H9 (cell line): ENCODE data around the gene MCF2L2. TPM values are rescaled to one million over a fixed set of nuclear protein-coding genes. Genes with fewer than 3 reads are reported as not detected.

Experiments used
- DNase-seq: peaks from one replicate; pipeline ENCODE4 v3.0.0-alpha.2; 2017
- H2AFZ ChIP-seq: one replicate; pipeline ENCODE4 v1.6.1; 2013; ENCODE audit warnings: mild to moderate bottlenecking, low read length, control low read depth, moderate library complexity
- H2AK5ac ChIP-seq: 2 replicates; pipeline ENCODE4 v1.6.1; 2013; ENCODE audit warnings: low read length, control low read depth, mixed read lengths; ENCODE audit not compliant: insufficient read length
- H2BK120ac ChIP-seq: one replicate; pipeline ENCODE4 v1.6.1; 2013; ENCODE audit warnings: low read depth, mild to moderate bottlenecking, low read length, control low read depth, inconsistent platforms; ENCODE audit not compliant: poor library complexity, severe bottlenecking
- H2BK12ac ChIP-seq: 2 replicates; pipeline ENCODE4 v1.6.1; 2013; ENCODE audit warnings: low read length, control low read depth, mixed read lengths, low read depth; ENCODE audit not compliant: insufficient read length
- H2BK15ac ChIP-seq: 2 replicates; pipeline ENCODE4 v1.6.1; 2013; ENCODE audit warnings: low read depth, low read length, control low read depth
- H2BK20ac ChIP-seq: one replicate; pipeline ENCODE4 v1.6.1; 2013; ENCODE audit warnings: low read depth, mild to moderate bottlenecking, low read length, control low read depth, inconsistent platforms; ENCODE audit not compliant: poor library complexity, severe bottlenecking
- H2BK5ac ChIP-seq: 2 replicates; pipeline ENCODE4 v1.6.1; 2013; ENCODE audit warnings: low read length, control low read depth, mixed read lengths; ENCODE audit not compliant: insufficient read length
- H3K14ac ChIP-seq: 2 replicates; pipeline ENCODE4 v1.6.1; 2013; ENCODE audit warnings: low read length, control low read depth; ENCODE audit not compliant: insufficient read depth
- H3K18ac ChIP-seq: 2 replicates; pipeline ENCODE4 v1.6.1; 2013; ENCODE audit warnings: low read depth, mild to moderate bottlenecking, mixed read lengths, low read length, control low read depth; ENCODE audit not compliant: insufficient read length
- H3K23ac ChIP-seq: 2 replicates; pipeline ENCODE4 v1.6.1; 2013; ENCODE audit warnings: low read length, control low read depth, mixed read lengths, low read depth; ENCODE audit not compliant: insufficient read length
- H3K23me2 ChIP-seq: 2 replicates; pipeline ENCODE4 v1.6.1; 2013; ENCODE audit warnings: low read depth, mild to moderate bottlenecking, mixed read lengths, low read length, control low read depth; ENCODE audit not compliant: insufficient read length, poor library complexity, severe bottlenecking
- H3K27ac ChIP-seq: 2 replicates; pipeline ENCODE4 v1.5.1; 2013; ENCODE audit warnings: low read length, control low read depth, mixed read lengths, low read depth; ENCODE audit not compliant: insufficient read length
- H3K27me3 ChIP-seq: 2 replicates; pipeline ENCODE4 v1.6.1; 2013; ENCODE audit warnings: low read length, control low read depth, inconsistent platforms; ENCODE audit not compliant: insufficient read depth
- H3K4ac ChIP-seq: 2 replicates; pipeline ENCODE4 v1.6.1; 2013; ENCODE audit warnings: low read depth, mild to moderate bottlenecking, control low read depth, inconsistent platforms, low read length, moderate library complexity
- H3K4me1 ChIP-seq: 2 replicates; pipeline ENCODE4 v1.6.1; 2013; ENCODE audit warnings: low read length, control low read depth, inconsistent platforms; ENCODE audit not compliant: insufficient read depth
- H3K4me2 ChIP-seq: 2 replicates; pipeline ENCODE4 v1.6.1; 2013; ENCODE audit warnings: low read length, control low read depth, mixed read lengths; ENCODE audit not compliant: insufficient read length, insufficient read depth
- H3K56ac ChIP-seq: 2 replicates; pipeline ENCODE4 v1.6.1; 2013; ENCODE audit warnings: low read depth, mild to moderate bottlenecking, mixed read lengths, low read length, control low read depth; ENCODE audit not compliant: insufficient read length
- H3K79me1 ChIP-seq: 2 replicates; pipeline ENCODE4 v1.6.1; 2013; ENCODE audit warnings: low read depth, mild to moderate bottlenecking, moderate library complexity, low read length, control low read depth, inconsistent platforms; ENCODE audit not compliant: insufficient read depth, poor library complexity, severe bottlenecking
- H3K79me2 ChIP-seq: 2 replicates; pipeline ENCODE4 v1.6.1; 2013; ENCODE audit warnings: low read length, control low read depth, inconsistent platforms; ENCODE audit not compliant: insufficient read depth
- H3K9ac ChIP-seq: 2 replicates; pipeline ENCODE4 v1.6.1; 2013; ENCODE audit warnings: low read length, control low read depth, mixed read lengths; ENCODE audit not compliant: insufficient read length; ENCODE audit errors: extremely low read depth
- H3K9me3 ChIP-seq: one replicate; pipeline ENCODE4 v1.6.1; 2013; ENCODE audit warnings: low read depth, low read length, inconsistent platforms; ENCODE audit not compliant: control insufficient read depth
- H3T11ph ChIP-seq: one replicate; pipeline ENCODE4 v1.6.1; 2013; ENCODE audit warnings: mild to moderate bottlenecking, low read length, control low read depth, inconsistent platforms
- H4K20me1 ChIP-seq: one replicate; pipeline ENCODE4 v1.6.1; 2013; ENCODE audit not compliant: control insufficient read depth, insufficient read length, insufficient read depth
- H4K5ac ChIP-seq: 2 replicates; pipeline ENCODE4 v1.6.1; 2013; ENCODE audit warnings: low read depth, mild to moderate bottlenecking, mixed read lengths, low read length, control low read depth; ENCODE audit not compliant: insufficient read length
- H4K8ac ChIP-seq: replicated peaks from 2 replicates; pipeline ENCODE4 v1.6.1; 2013; ENCODE audit warnings: low read length, control low read depth, mixed read lengths, low read depth; ENCODE audit not compliant: insufficient read length
- H4K91ac ChIP-seq: 2 replicates; pipeline ENCODE4 v1.6.1; 2013; ENCODE audit warnings: low read depth, mild to moderate bottlenecking, moderate library complexity, mixed read lengths, low read length, control low read depth; ENCODE audit not compliant: insufficient read length
- H3K27ac Mint-ChIP-seq, 3 experiments: 2 replicates in 2 of 3; 3 replicates in 1 of 3; pipeline ENCODE4 v1.8.0; 2020 to 2021; ENCODE audit warnings: mixed read lengths in 3 of 3, mild to moderate bottlenecking in 1 of 3, moderate library complexity in 1 of 3
- H3K27me3 Mint-ChIP-seq: 2 replicates; pipeline ENCODE4 v1.8.0; 2021; ENCODE audit warnings: low read depth, mild to moderate bottlenecking, moderate library complexity, mixed read lengths
- H3K36me3 Mint-ChIP-seq, 3 experiments: 2 replicates in 2 of 3; 3 replicates in 1 of 3; pipeline ENCODE4 v1.8.0; 2020 to 2021; ENCODE audit warnings: low read depth in 3 of 3, mixed read lengths in 3 of 3; ENCODE audit not compliant: insufficient read depth in 1 of 3
- H3K4me1 Mint-ChIP-seq, 2 experiments: 2 replicates each; pipeline ENCODE4 v1.8.0; 2020; ENCODE audit warnings: mixed read lengths in 2 of 2
- H3K4me3 Mint-ChIP-seq, 2 experiments: 2 replicates in 1 of 2; 3 replicates in 1 of 2; pipeline ENCODE4 v1.8.0; 2020 to 2021; ENCODE audit warnings: mild to moderate bottlenecking in 2 of 2, mixed read lengths in 2 of 2, moderate library complexity in 1 of 2
- H3K9me3 Mint-ChIP-seq, 2 experiments: 2 replicates in 1 of 2; 3 replicates in 1 of 2; pipeline ENCODE4 v1.8.0; 2020; ENCODE audit warnings: mild to moderate bottlenecking in 2 of 2, mixed read lengths in 2 of 2, moderate library complexity in 1 of 2
- CTCF ChIP-seq: fragments of 200-600 bp; sonication (generic); conservative IDR thresholded peaks from 3 replicates; pipeline ENCODE4 v1.8.0; 2021; ENCODE audit warnings: antibody characterized with exemption, mild to moderate bottlenecking
- WGBS: extraction: QIAGEN DNeasy Blood & Tissue Kit; methylation state at CpG from one replicate; pipeline ENCODE4 v1.1.7; 2013; ENCODE audit warnings: missing lambda C conversion rate, low lambda C conversion rate, mixed read lengths; ENCODE audit not compliant: insufficient read length; ENCODE audit errors: extremely low coverage; 5-methylcytosine and 5-hydroxymethylcytosine counted together
- total RNA-seq: library from RNA; stranded (reverse); gene quantifications from 2 replicates; pipeline ENCODE4 v1.2.1, GENCODE V29; 2021

MCF2L2 gene
- total RNA-seq, 1 experiment from 2014 or later, result 6.4 TPM

GRCh38 chr3:183381179-183381578 lies 47.2 kb downstream of the MCF2L2 start:
- no peak overlapping the region for H2BK12ac ChIP-seq
- Mint-ChIP-seq H3K4me1 (peaks cover 19 to 26% of the 10 kb centered on the region in 2 experiments), H3K4me3 (no peak overlapping the region), H3K27me3 (no peaks in the 10 kb centered on the region), H3K36me3 (no peaks in the 10 kb centered on the region; a peak in 2 of 7 replicates), H3K27ac (no peak overlapping the region; a peak in 1 of 7 replicates), H3K9me3 (no peaks in the 10 kb centered on the region)
- no peak overlapping the region for H2AFZ ChIP-seq
- no peak overlapping the region for H2BK15ac ChIP-seq
- H3K4me2 ChIP-seq, result no peak overlapping the region
- no peak overlapping the region for H4K5ac ChIP-seq
- H3T11ph ChIP-seq, result no peak overlapping the region
- H3K56ac ChIP-seq, result no peak overlapping the region
- H3K23me2 ChIP-seq, result no peaks in the 10 kb centered on the region
- H3K23ac ChIP-seq, result no peak overlapping the region
- no peak overlapping the region for H3K4ac ChIP-seq
- no peaks in the 10 kb centered on the region for H3K79me1 ChIP-seq
- no peaks in the 10 kb centered on the region for H3K27me3 ChIP-seq
- H2AK5ac ChIP-seq, result no peak overlapping the region
- no peak overlapping the region for H3K18ac ChIP-seq
- no peak overlapping the region for H4K91ac ChIP-seq
- H3K9me3 ChIP-seq, result no peaks in the 10 kb centered on the region
- WGBS, result no CpG with 5 or more reads among the region's 4 CpGs
- H2BK5ac ChIP-seq, result no peak overlapping the region
- H3K4me1 ChIP-seq, result no peaks in the 10 kb centered on the region
- no peak for TF ChIP-seq CTCF
- no peak overlapping the region for H3K9ac ChIP-seq
- H3K27ac ChIP-seq, result no peak overlapping the region
- no peak overlapping the region for H2BK20ac ChIP-seq
- no peaks in the 10 kb centered on the region for H4K20me1 ChIP-seq
- H3K79me2 ChIP-seq, result no peaks in the 10 kb centered on the region
- no peak overlapping the region for H2BK120ac ChIP-seq
- no peak overlapping the region for H4K8ac ChIP-seq
- H3K14ac ChIP-seq, result no peak overlapping the region
- DNase-seq, result no peak
